GM21576 (cell line): ENCODE results near the gene INPP4A.

Experiments used
- ATAC-seq: cut with Tn5 transposase; IDR thresholded peaks from one replicate; pipeline ENCODE4 v1.9.1; 2021; ENCODE audit warnings: mild to moderate bottlenecking, moderate library complexity; ENCODE audit not compliant: unreplicated experiment

Gene INPP4A

GRCh38 chr2:98489486-98489885 lies 44.8 kb downstream of the INPP4A start:
- ATAC-seq: no peak

- no peak for ATAC-seq
Observed at GRCh38 chr2:98489971-98490962, 45.6 kb downstream of the INPP4A start.

- ATAC-seq: no peak
Observed at GRCh38 chr2:98492441-98492840, 47.8 kb downstream of the INPP4A start.

- ATAC-seq: no peak
Observed at GRCh38 chr2:98494699-98495098, 50.0 kb downstream of the INPP4A start.

- no peak for ATAC-seq
Observed at GRCh38 chr2:98496750-98497493, 52.3 kb downstream of the INPP4A start.

- no peak for ATAC-seq
Observed at GRCh38 chr2:98498703-98499440, 54.2 kb downstream of the INPP4A start.

GRCh38 chr2:98500561-98500960 lies 55.9 kb downstream of the INPP4A start:
- no peak for ATAC-seq

GRCh38 chr2:98501223-98501622 lies 56.6 kb downstream of the INPP4A start:
- ATAC-seq: no peak

GRCh38 chr2:98501876-98502275 lies 57.2 kb downstream of the INPP4A start:
- ATAC-seq: no peak

GRCh38 chr2:98502556-98503335 lies 58.1 kb downstream of the INPP4A start:
- no peak for ATAC-seq

- ATAC-seq: no peak
Observed at GRCh38 chr2:98503481-98504105, 58.9 kb downstream of the INPP4A start.

GRCh38 chr2:98504381-98505109 lies 59.9 kb downstream of the INPP4A start:
- ATAC-seq: no peak

- ATAC-seq: no peak
Observed at GRCh38 chr2:98505311-98505808, 60.7 kb downstream of the INPP4A start.

GRCh38 chr2:98505971-98506664 lies 61.5 kb downstream of the INPP4A start:
- ATAC-seq: no peak

GRCh38 chr2:98506881-98507280 lies 62.2 kb downstream of the INPP4A start:
- no peak for ATAC-seq

GRCh38 chr2:98507461-98507860 lies 62.8 kb downstream of the INPP4A start:
- no peak for ATAC-seq

GRCh38 chr2:98507891-98508708 lies 63.4 kb downstream of the INPP4A start:
- ATAC-seq: no peak

- ATAC-seq: no peak
Observed at GRCh38 chr2:98508709-98509066, 64.0 kb downstream of the INPP4A start.
